ENCODE data around the gene STAT6. TPM values are rescaled to one million over a fixed set of nuclear protein-coding genes. Genes with fewer than 3 reads are reported as not detected.

STAT6 gene
- polyA plus RNA-seq, 1 experiment = 79.5 TPM

- Histone ChIP-seq H3K4me3 (ENCODE audit: low read depth, low read length) (no peak overlapping the region), H3K27me3 (ENCODE audit: control insufficient read depth, insufficient read depth, low read length) (peaks cover 15% of the 10 kb centered on the region), H3K9me3 (ENCODE audit: control insufficient read depth, insufficient read depth, low read length) (no peaks in the 10 kb centered on the region), H3K27ac (ENCODE audit: low read depth, low read length) (no peak overlapping the region)
- CTCF ChIA-PET = interaction anchor here (1.1 to 1.9 kb wide), 5 partner anchors 12 to 47 kb away, joined by 3 to 9 read pairs (median 5); no protein-coding TSS in a partner anchor
- POLR2A ChIA-PET = no interaction called here
- TF ChIP-seq CTCF (IDR thresholded peaks at IDR 0.05; ENCODE audit: low read depth, low read length) = no peak
- no peak for DNase-seq (ENCODE audit: low read depth, low spot score)
Observed at GRCh38 chr12:57048423-57049118, 62.6 kb downstream of the STAT6 start.

GRCh38 chr12:57047981-57048380, 63.2 kb downstream of the STAT6 start:
- no peaks in the 10 kb centered on the region for H3K9me3 ChIP-seq (ENCODE audit: control insufficient read depth, insufficient read depth, low read length)
- peaks cover 17% of the 10 kb centered on the region for H3K27me3 ChIP-seq (ENCODE audit: control insufficient read depth, insufficient read depth, low read length)
- POLR2A ChIA-PET = no interaction called here
- no peak overlapping the region for H3K27ac ChIP-seq (ENCODE audit: low read depth, low read length)
- TF ChIP-seq CTCF (IDR thresholded peaks at IDR 0.05; ENCODE audit: low read depth, low read length) = no peak
- no peak for DNase-seq (ENCODE audit: low read depth, low spot score)
- CTCF ChIA-PET = interaction anchor here (1.1 to 1.9 kb wide), 4 partner anchors 13 to 47 kb away, joined by 3 to 8 read pairs (median 4); no protein-coding TSS in a partner anchor
- H3K4me3 ChIP-seq (ENCODE audit: low read depth, low read length) = no peak overlapping the region

- Histone ChIP-seq H3K4me3 (ENCODE audit: low read depth, low read length) (no peak overlapping the region), H3K27me3 (ENCODE audit: control insufficient read depth, insufficient read depth, low read length) (peaks cover 18% of the 10 kb centered on the region), H3K9me3 (ENCODE audit: control insufficient read depth, insufficient read depth, low read length) (no peaks in the 10 kb centered on the region), H3K27ac (ENCODE audit: low read depth, low read length) (no peak overlapping the region)
- no peak for DNase-seq (ENCODE audit: low read depth, low spot score)
- CTCF ChIA-PET = interaction anchor here (1.1 to 1.9 kb wide), 3 partner anchors 14 to 46 kb away, joined by 3 to 8 read pairs (median 5); no protein-coding TSS in a partner anchor
- no peak for TF ChIP-seq CTCF (IDR thresholded peaks at IDR 0.05; ENCODE audit: low read depth, low read length)
- POLR2A ChIA-PET = no interaction called here
Observed at GRCh38 chr12:57046947-57047890, 63.9 kb downstream of the STAT6 start.

- no peak for DNase-seq (ENCODE audit: low read depth, low spot score)
- ChIA-PET POLR2A (no interaction called here), CTCF (no interaction called here)
Observed at GRCh38 chr12:57046086-57046791, 64.9 kb downstream of the STAT6 start.

More at GRCh38 chr12:57046086-57046791, 64.9 kb downstream of the STAT6 start:
- no peak for TF ChIP-seq CTCF (IDR thresholded peaks at IDR 0.05; ENCODE audit: low read depth, low read length)
- no peak overlapping the region for H3K4me3 ChIP-seq (ENCODE audit: low read depth, low read length)
- no peak overlapping the region for H3K27ac ChIP-seq (ENCODE audit: low read depth, low read length)
- H3K9me3 ChIP-seq (ENCODE audit: control insufficient read depth, insufficient read depth, low read length) = no peaks in the 10 kb centered on the region
- H3K27me3 ChIP-seq (ENCODE audit: control insufficient read depth, insufficient read depth, low read length) = peaks cover 23% of the 10 kb centered on the region

Other genes starting within 250 kb of the STAT6 start
- not detected in 2 replicates for gene SDR9C7, start 177.0 kb downstream of the STAT6 start, polyA plus RNA-seq (2011; rRNA removed)
- 0.06 TPM in 1 of 2 replicates, not detected in the other for gene RDH16, start 153.8 kb downstream of the STAT6 start, polyA plus RNA-seq (2011; rRNA removed)
- 5.8 and 6.4 TPM in 2 replicates for gene ZBTB39, start 104.8 kb downstream of the STAT6 start, polyA plus RNA-seq (2011; rRNA removed)
- gene TAC3, start 94.8 kb downstream of the STAT6 start, polyA plus RNA-seq (2011; rRNA removed) = 8.0 and 8.9 TPM in 2 replicates
- not detected in 2 replicates for gene MYO1A, start 61.2 kb downstream of the STAT6 start, polyA plus RNA-seq (2011; rRNA removed)
- gene NEMP1, start 32.6 kb downstream of the STAT6 start, polyA plus RNA-seq (2011; rRNA removed) = 8.3 and 11.9 TPM in 2 replicates
- 46.4 and 60.9 TPM in 2 replicates for gene NAB2, start 22.2 kb downstream of the STAT6 start, polyA plus RNA-seq (2011; rRNA removed)
- gene LRP1, start 17.1 kb upstream of the STAT6 start, polyA plus RNA-seq (2011; rRNA removed) = 49.9 and 95.0 TPM in 2 replicates
- not detected in 2 replicates for gene LRP1-AS, start 36.3 kb upstream of the STAT6 start, polyA plus RNA-seq (2011; rRNA removed)
- gene NXPH4, start 105.4 kb upstream of the STAT6 start, polyA plus RNA-seq (2011; rRNA removed) = 0.79 and 1.0 TPM in 2 replicates
- gene SHMT2, start 118.3 kb upstream of the STAT6 start, polyA plus RNA-seq (2011; rRNA removed) = 266 and 314 TPM in 2 replicates
- 0.25 and 0.65 TPM in 2 replicates for gene STAC3, start 139.8 kb upstream of the STAT6 start, polyA plus RNA-seq (2011; rRNA removed)